A549 (cell line): ENCODE data around the gene NAP1L4.

Experiments
- CHD4 ChIP-seq: fragments of 200-600 bp; sonication (generic); IDR thresholded peaks from 2 replicates; pipeline ENCODE4 v1.6.1; 2016; ENCODE audit warnings: antibody characterized with exemption, mild to moderate bottlenecking, borderline replicate concordance
- EP300 ChIP-seq, 2 experiments: fragments of >200 bp; sonication (Bioruptor Twin); formaldehyde crosslinking; IDR thresholded peaks; 2 replicates in 1 of 2; 3 replicates in 1 of 2; pipeline ENCODE4 v1.6.1; 2016 to 2017
- GATA3 ChIP-seq: IDR thresholded peaks from 2 replicates; pipeline ENCODE4 v1.6.1; 2012; ENCODE audit warnings: borderline replicate concordance
- HOXA7 ChIP-seq: fragments of 250-450 bp; sonication (Bioruptor Pico); IDR thresholded peaks from 2 replicates; pipeline ENCODE4 v1.5.0; 2020; ENCODE audit warnings: mild to moderate bottlenecking, moderate library complexity
- JUN ChIP-seq, 2 experiments: fragments of >200 bp; sonication (Bioruptor Twin); formaldehyde crosslinking; IDR thresholded peaks; 2 replicates in 1 of 2; 3 replicates in 1 of 2; pipeline ENCODE4 v1.6.1; 2016 to 2017
- POLR2AphosphoS2 ChIP-seq: conservative IDR thresholded peaks from 2 replicates; pipeline ENCODE4 v1.6.1; 2012; ENCODE audit warnings: low read length, improper control_type of control experiment, inconsistent platforms
- RAD21 ChIP-seq, 2 experiments: fragments of >200 bp in 1 of 2; sonication (Bioruptor Twin) in 1 of 2; formaldehyde crosslinking in 1 of 2; IDR thresholded peaks in 1 of 2; conservative IDR thresholded peaks in 1 of 2; 2 replicates in 1 of 2; 3 replicates in 1 of 2; pipeline ENCODE4 v1.6.1; 2012 to 2018; ENCODE audit warnings: inconsistent platforms in 1 of 2
- TF ChIP-seq, protein P1 (sequence below): fragments of >200 bp; sonication (Bioruptor Twin); formaldehyde crosslinking; IDR thresholded peaks from 3 replicates; pipeline ENCODE4 v1.5.1; 2016
- TF ChIP-seq, protein P2 (sequence below): fragments of 200-600 bp; sonication (generic); IDR thresholded peaks from 2 replicates; pipeline ENCODE4 v1.6.1; 2016; ENCODE audit warnings: antibody characterized with exemption, mild to moderate bottlenecking, moderate library complexity
- TF ChIP-seq, protein P3 (sequence below): fragments of 450-650 bp; IDR thresholded peaks from 2 replicates; pipeline ENCODE4 v1.6.1; 2014; ENCODE audit warnings: antibody characterized with exemption
- TF ChIP-seq, protein P4 (sequence below): IDR thresholded peaks from 2 replicates; pipeline ENCODE4 v1.6.1; 2012

DNA sequence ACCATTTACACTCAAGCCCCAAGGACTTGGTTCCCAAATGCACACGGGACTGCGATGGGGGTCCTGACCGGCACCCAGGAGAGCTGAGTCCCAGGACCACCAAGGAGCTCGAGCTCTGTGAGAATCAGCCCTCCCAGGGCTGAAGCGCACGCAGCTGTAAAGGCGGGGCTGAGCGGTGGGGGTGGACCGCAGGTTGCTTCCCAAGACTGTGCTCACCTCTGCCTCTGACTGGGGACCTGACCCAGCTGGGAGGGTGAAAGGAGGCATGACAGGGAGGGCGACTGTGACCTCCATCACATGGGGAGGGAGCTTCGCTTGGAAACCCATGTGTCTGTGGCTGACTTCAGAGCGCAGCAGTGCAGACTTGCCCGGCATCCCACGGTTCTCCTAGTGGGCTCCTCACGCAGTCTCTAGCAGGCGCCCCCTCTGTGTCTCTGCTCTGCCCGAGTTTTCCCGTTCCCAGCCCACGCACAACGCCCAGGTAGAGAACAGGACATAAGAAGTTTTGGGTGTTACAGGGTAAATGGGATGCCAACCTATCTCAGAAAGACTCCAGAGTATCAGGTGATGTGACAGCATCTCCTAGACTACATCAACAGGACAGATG lies 15.4 kb upstream of the NAP1L4 start:
- TF ChIP-seq, protein P1, sequence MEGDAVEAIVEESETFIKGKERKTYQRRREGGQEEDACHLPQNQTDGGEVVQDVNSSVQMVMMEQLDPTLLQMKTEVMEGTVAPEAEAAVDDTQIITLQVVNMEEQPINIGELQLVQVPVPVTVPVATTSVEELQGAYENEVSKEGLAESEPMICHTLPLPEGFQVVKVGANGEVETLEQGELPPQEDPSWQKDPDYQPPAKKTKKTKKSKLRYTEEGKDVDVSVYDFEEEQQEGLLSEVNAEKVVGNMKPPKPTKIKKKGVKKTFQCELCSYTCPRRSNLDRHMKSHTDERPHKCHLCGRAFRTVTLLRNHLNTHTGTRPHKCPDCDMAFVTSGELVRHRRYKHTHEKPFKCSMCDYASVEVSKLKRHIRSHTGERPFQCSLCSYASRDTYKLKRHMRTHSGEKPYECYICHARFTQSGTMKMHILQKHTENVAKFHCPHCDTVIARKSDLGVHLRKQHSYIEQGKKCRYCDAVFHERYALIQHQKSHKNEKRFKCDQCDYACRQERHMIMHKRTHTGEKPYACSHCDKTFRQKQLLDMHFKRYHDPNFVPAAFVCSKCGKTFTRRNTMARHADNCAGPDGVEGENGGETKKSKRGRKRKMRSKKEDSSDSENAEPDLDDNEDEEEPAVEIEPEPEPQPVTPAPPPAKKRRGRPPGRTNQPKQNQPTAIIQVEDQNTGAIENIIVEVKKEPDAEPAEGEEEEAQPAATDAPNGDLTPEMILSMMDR = no peak
- TF ChIP-seq, protein P2, sequence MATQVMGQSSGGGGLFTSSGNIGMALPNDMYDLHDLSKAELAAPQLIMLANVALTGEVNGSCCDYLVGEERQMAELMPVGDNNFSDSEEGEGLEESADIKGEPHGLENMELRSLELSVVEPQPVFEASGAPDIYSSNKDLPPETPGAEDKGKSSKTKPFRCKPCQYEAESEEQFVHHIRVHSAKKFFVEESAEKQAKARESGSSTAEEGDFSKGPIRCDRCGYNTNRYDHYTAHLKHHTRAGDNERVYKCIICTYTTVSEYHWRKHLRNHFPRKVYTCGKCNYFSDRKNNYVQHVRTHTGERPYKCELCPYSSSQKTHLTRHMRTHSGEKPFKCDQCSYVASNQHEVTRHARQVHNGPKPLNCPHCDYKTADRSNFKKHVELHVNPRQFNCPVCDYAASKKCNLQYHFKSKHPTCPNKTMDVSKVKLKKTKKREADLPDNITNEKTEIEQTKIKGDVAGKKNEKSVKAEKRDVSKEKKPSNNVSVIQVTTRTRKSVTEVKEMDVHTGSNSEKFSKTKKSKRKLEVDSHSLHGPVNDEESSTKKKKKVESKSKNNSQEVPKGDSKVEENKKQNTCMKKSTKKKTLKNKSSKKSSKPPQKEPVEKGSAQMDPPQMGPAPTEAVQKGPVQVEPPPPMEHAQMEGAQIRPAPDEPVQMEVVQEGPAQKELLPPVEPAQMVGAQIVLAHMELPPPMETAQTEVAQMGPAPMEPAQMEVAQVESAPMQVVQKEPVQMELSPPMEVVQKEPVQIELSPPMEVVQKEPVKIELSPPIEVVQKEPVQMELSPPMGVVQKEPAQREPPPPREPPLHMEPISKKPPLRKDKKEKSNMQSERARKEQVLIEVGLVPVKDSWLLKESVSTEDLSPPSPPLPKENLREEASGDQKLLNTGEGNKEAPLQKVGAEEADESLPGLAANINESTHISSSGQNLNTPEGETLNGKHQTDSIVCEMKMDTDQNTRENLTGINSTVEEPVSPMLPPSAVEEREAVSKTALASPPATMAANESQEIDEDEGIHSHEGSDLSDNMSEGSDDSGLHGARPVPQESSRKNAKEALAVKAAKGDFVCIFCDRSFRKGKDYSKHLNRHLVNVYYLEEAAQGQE = no peak
- TF ChIP-seq, protein P3, sequence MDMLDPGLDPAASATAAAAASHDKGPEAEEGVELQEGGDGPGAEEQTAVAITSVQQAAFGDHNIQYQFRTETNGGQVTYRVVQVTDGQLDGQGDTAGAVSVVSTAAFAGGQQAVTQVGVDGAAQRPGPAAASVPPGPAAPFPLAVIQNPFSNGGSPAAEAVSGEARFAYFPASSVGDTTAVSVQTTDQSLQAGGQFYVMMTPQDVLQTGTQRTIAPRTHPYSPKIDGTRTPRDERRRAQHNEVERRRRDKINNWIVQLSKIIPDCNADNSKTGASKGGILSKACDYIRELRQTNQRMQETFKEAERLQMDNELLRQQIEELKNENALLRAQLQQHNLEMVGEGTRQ = no peak
- TF ChIP-seq GATA3 = no peak
- no peak for TF ChIP-seq POLR2AphosphoS2
- TF ChIP-seq JUN (IDR thresholded peaks at IDR 0.05) = no peak
- TF ChIP-seq EP300 (IDR thresholded peaks at IDR 0.05) = no peak
- no peak for TF ChIP-seq HOXA7 (CRISPR knock-in tag)
- no peak for TF ChIP-seq CHD4
- TF ChIP-seq RAD21 (conservative IDR thresholded peaks at IDR 0.05 in 1 of 2, IDR thresholded peaks at IDR 0.05 in 1 of 2) = no peak
- TF ChIP-seq, protein P4, sequence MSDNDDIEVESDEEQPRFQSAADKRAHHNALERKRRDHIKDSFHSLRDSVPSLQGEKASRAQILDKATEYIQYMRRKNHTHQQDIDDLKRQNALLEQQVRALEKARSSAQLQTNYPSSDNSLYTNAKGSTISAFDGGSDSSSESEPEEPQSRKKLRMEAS = no peak
